Osteocyte (in vitro differentiated cells): ENCODE measurements around the gene BANK1. TPM values are rescaled to one million over a fixed set of nuclear protein-coding genes. Genes with fewer than 3 reads are reported as not detected.

ENCODE experiments used
- DNase-seq: peaks from one replicate; pipeline ENCODE4 v3.0.0; 2021; ENCODE audit warnings: mixed read lengths; ENCODE audit not compliant: unreplicated experiment; ENCODE audit errors: extremely low spot score
- H3K27ac Mint-ChIP-seq: one replicate; pipeline ENCODE4 v1.8.0; 2021; ENCODE audit warnings: mild to moderate bottlenecking, mixed read lengths; ENCODE audit not compliant: unreplicated experiment
- H3K27me3 Mint-ChIP-seq: one replicate; pipeline ENCODE4 v1.8.0; 2021; ENCODE audit warnings: mixed read lengths; ENCODE audit not compliant: unreplicated experiment
- H3K36me3 Mint-ChIP-seq: one replicate; pipeline ENCODE4 v1.8.0; 2021; ENCODE audit warnings: mixed read lengths; ENCODE audit not compliant: unreplicated experiment
- H3K4me1 Mint-ChIP-seq: one replicate; pipeline ENCODE4 v1.8.0; 2021; ENCODE audit warnings: mixed read lengths; ENCODE audit not compliant: unreplicated experiment
- H3K4me3 Mint-ChIP-seq: one replicate; pipeline ENCODE4 v1.8.0; 2021; ENCODE audit warnings: mild to moderate bottlenecking, moderate library complexity, mixed read lengths; ENCODE audit not compliant: unreplicated experiment
- H3K9me3 Mint-ChIP-seq: one replicate; pipeline ENCODE4 v1.8.0; 2021; ENCODE audit warnings: mixed read lengths; ENCODE audit not compliant: unreplicated experiment
- total RNA-seq: library from RNA; stranded (reverse); gene quantifications from 2 replicates; pipeline ENCODE4 v1.2.1, GENCODE V29; 2021
- TF ChIP-seq, protein P1 (sequence below): fragments of 200-600 bp; sonication (generic); IDR thresholded peaks from 2 replicates; pipeline ENCODE4 v1.5.0; 2021; ENCODE audit warnings: antibody characterized with exemption, mild to moderate bottlenecking, moderate library complexity

BANK1 gene
- total RNA-seq, 1 donor from 2014 or later, result 1.0 TPM

GRCh38 chr4:102105983-102106382, 315.5 kb downstream of the BANK1 start:
- Mint-ChIP-seq H3K9me3 (peaks cover 44% of the 10 kb centered on the region), H3K36me3 (peaks cover 3% of the 10 kb centered on the region), H3K27me3 (peaks cover 25% of the 10 kb centered on the region), H3K27ac (no peak overlapping the region), H3K4me1 (no peaks in the 10 kb centered on the region), H3K4me3 (no peak overlapping the region)
- TF ChIP-seq, protein P1, sequence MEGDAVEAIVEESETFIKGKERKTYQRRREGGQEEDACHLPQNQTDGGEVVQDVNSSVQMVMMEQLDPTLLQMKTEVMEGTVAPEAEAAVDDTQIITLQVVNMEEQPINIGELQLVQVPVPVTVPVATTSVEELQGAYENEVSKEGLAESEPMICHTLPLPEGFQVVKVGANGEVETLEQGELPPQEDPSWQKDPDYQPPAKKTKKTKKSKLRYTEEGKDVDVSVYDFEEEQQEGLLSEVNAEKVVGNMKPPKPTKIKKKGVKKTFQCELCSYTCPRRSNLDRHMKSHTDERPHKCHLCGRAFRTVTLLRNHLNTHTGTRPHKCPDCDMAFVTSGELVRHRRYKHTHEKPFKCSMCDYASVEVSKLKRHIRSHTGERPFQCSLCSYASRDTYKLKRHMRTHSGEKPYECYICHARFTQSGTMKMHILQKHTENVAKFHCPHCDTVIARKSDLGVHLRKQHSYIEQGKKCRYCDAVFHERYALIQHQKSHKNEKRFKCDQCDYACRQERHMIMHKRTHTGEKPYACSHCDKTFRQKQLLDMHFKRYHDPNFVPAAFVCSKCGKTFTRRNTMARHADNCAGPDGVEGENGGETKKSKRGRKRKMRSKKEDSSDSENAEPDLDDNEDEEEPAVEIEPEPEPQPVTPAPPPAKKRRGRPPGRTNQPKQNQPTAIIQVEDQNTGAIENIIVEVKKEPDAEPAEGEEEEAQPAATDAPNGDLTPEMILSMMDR, result no peak
- no peak for DNase-seq

- no peaks in the 10 kb centered on the region for H3K36me3 Mint-ChIP-seq
- no peak overlapping the region for H3K4me3 Mint-ChIP-seq
- no peaks in the 10 kb centered on the region for H3K4me1 Mint-ChIP-seq
- H3K9me3 Mint-ChIP-seq, result peaks cover 26% of the 10 kb centered on the region
- peaks cover 28% of the 10 kb centered on the region for H3K27me3 Mint-ChIP-seq
- no peak overlapping the region for H3K27ac Mint-ChIP-seq
- no peak for DNase-seq
- TF ChIP-seq, protein P1, result no peak
These were observed 323.6 kb downstream of the BANK1 start for GRCh38 chr4:102114118-102114630.

GRCh38 chr4:102116121-102116520, 325.6 kb downstream of the BANK1 start:
- H3K9me3 Mint-ChIP-seq, result peaks cover 20% of the 10 kb centered on the region
- H3K27ac Mint-ChIP-seq, result no peak overlapping the region
- TF ChIP-seq, protein P1, result no peak
- H3K4me1 Mint-ChIP-seq, result no peaks in the 10 kb centered on the region
- no peak for DNase-seq
- no peak overlapping the region for H3K4me3 Mint-ChIP-seq
- H3K36me3 Mint-ChIP-seq, result no peaks in the 10 kb centered on the region
- peaks cover 20% of the 10 kb centered on the region for H3K27me3 Mint-ChIP-seq

DNA sequence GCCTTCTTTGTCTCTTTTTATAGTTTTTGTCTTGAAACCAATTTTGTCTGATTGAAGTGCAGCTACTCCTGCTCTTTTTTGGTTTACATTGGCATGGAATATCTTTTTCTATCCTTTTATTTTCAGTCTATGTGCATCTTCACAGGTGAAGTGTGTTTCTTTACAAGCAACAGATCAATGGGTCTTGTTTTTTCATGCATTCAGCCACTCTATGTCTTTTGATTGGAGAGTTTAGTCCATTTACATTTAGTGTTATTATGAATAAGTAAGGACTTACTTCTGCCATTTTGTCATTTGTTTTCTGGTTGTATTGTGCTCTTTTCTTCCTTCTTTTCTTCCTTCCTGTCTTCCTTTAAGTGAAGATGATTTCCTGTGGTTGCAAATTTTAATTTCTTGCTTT, 330.3 kb downstream of the BANK1 start:
- Mint-ChIP-seq H3K27ac (no peak overlapping the region), H3K36me3 (no peaks in the 10 kb centered on the region), H3K4me3 (no peak overlapping the region), H3K9me3 (peaks cover 31% of the 10 kb centered on the region), H3K4me1 (no peaks in the 10 kb centered on the region), H3K27me3 (peaks cover 17% of the 10 kb centered on the region)
- DNase-seq, result no peak
- TF ChIP-seq, protein P1, result no peak
